NCI-H526 treated with DMSO at 0.1 percent for 48 hours (cell line): ENCODE data around the gene HTR2A.
"Not testable (repeated sequence)": the region's sequence is repeated elsewhere in the genome, so short reads cannot be mapped to it uniquely, and the experiment has no call there.

Source experiments
- DNase-seq: peaks from one replicate; lab custom pipeline; 2025; lab: John Stamatoyannopoulos, UW

HTR2A gene

GRCh38 chr13:46804921-46805320, 91.9 kb downstream of the HTR2A start:
- not testable (repeated sequence) for DNase-seq

DNA sequence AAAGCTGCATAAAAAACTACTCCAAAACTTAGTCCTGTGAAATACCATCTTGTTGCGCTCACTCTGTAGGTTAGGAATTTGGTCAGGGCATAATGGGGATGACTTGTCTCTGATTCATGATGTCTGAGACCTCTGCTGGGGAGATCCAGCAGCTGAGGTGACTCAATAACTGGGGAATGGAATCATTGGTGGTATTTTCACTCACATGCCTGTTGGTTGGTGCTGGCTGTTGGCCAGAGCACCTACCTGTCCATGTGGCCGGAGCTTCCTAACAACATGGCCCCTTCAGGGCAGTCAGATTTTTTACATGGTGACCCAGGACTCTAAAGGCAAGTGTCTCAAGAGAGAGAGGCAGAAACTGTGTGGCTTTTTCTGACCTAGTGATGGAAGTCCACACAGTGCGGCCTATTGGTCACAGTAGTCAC, 92.5 kb downstream of the HTR2A start:
- DNase-seq: no peak

DNA sequence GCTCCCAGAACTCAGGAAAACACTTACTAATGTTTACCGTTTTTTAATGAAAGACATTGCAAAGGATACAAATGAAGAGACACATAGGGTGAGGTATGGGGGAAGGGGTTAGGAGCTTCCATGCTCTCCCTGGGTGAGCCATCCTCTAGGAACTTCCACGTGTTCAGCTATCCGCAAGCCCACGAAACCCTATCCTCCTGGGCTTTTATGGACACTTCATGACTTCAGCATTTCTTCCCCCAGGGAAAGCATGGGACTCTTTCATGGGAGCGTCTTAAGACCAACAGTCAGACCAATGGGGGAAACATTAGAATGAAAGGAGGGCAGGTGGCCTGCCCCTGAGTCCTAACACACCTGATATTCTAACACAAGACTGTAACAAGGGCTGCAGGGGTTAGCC, 93.3 kb downstream of the HTR2A start:
- DNase-seq: no peak

DNA sequence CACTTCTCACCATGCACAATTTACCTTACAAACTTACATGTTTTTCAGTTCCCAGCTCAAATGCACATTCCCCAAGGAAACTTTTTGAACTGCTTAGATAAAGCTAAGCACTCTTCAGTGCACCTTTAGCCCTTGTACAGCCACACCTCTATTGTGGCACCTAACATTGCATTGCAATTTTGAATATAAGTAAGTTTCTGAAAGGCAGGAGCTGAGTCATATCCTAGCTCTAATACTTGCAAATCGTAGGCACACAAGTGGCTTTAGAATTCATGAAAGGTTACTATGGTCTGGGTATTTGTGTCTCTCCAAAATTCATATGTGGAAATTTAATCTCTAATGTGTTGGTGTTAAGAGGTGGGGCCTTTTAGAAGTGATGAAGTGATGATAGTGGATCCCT, 95.0 kb downstream of the HTR2A start:
- DNase-seq: no peak

DNA sequence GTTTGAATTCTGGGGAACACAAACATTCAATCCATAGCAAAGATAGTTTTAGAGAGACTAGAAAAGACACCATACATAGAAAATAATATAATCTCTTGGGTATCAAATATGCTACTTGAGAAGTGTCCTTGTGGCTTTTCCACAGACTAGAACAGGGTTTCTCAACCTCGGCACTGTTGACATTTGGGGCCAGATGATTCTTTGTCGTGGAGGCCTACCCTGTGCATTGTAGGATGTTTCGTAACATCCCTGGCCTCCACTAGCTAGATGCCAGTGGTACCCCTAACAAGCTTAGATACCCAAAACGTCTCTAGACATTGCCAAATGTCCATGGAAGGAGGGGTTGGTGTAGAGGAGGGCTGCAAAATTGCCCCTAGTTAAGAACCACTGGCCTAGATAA, 97.7 kb downstream of the HTR2A start:
- no peak for DNase-seq

- no peak for DNase-seq
Observed at GRCh38 chr13:46797501-46798237, 99.2 kb downstream of the HTR2A start.

GRCh38 chr13:46796515-46797474, 100.1 kb downstream of the HTR2A start, which contains the start of gene ESD:
ESD (minus strand) TSS chr13:46797161; CDS start chr13:46791413, 5,748 bp downstream.
- DNase-seq: peak; percentile 90

DNA sequence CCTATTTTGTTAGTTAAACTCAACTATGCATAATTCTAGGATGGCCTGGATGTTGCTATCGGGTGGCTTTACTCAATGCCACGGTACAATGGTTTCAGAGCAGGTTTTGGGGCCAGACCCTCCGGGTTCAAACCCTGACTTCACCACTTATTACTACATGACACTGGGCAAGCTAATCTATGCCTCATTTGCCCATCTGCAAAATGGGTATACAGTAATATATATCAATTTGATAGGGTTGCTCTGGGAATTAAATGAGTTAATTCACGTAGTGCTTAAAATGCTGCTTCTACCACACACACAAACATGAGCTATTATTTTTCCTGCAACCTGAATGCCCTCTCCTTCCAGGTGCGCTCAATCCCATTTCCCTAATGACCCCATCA, 100.7 kb downstream of the HTR2A start:
- no peak for DNase-seq

GRCh38 chr13:46795321-46795720, 101.5 kb downstream of the HTR2A start:
- DNase-seq: no peak

DNA sequence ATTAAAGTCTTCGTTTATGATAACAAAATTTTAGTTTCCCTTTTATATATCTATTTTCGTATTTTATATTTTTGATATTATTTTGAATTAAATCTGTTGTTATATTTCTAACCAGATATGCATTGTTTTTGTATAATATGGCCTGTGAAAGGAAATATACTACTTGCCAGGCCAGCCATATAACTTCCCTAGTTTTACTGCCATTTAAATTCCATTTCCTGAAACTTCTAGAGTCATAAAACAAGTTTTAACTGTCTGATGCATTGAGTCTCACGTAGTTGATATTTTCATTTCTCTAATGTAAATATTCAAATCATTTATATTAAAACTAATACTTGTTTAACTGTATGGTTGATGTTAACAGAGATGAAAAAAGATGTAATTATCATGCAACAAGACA, 113.3 kb downstream of the HTR2A start:
- no peak for DNase-seq

DNA sequence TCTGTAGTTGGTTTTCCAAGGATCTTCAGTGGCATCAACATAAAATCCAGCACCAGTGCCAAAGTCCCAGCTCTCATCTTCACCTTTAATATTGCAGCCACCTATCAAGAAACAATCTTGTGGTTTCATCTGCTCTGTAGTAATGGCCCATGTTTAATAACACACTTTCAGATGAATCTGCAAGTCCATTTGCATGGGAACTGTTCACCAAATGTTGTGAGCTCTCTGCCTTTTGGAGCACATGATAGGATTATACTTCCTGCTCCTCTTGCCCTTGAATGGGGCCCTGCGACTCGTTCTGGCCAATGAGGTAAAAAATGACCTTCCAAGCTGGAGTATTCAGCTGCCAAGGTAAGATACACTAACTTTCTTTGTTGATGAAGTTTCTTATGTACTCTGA, 114.2 kb downstream of the HTR2A start:
- DNase-seq: no peak

DNA sequence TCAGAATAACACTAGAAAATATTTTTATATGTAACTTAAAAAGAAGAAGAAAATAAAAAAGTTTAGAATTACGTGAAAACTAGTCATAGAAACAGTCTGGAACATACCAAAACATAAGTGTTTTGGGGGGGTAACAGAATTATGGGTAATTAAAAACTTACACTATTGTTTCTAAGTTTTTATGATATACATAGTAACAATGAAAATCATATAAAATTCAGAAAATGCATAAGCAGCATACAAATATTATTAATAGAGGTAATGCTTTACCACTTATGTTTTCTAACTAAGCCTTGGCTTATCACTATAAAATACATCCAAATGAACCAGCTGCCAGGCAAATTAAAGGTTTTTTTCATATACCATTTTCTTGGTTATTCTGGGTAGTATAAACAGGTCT, 114.8 kb downstream of the HTR2A start:
- DNase-seq: no peak
